ENCODE data around the gene LRATD1.

The LRATD1 gene

GRCh38 chr2:14632133-14632936, at the start of gene LRATD1:
Gene LRATD1 (plus strand): TSS chr2:14632717. CDS start chr2:14633980, 1,263 bp downstream.
- no peaks in the 10 kb centered on the region for H3K9me3 Mint-ChIP-seq
- H3K4me3 Mint-ChIP-seq = peak within 1 kb of the TSS; percentile 95 to 96 (median 95)
- peak within 1 kb of the TSS; percentile 65 to 70 (median 67) for H3K27ac Mint-ChIP-seq
- peaks cover 58% of the 10 kb centered on the region for H3K27me3 Mint-ChIP-seq (ENCODE audit: low read depth)
- no peak for TF ChIP-seq CTCF (IDR thresholded peaks at IDR 0.05; ENCODE audit: unreplicated experiment in 3 of 3)
- H3K4me1 Mint-ChIP-seq = peaks cover 37% of the 10 kb centered on the region
- H3K36me3 Mint-ChIP-seq (ENCODE audit: low read depth) = no peaks in the 10 kb centered on the region

- Mint-ChIP-seq H3K36me3 (ENCODE audit: low read depth) (no peaks in the 10 kb centered on the region), H3K27me3 (ENCODE audit: low read depth) (no peaks in the 10 kb centered on the region), H3K4me3 (no peak overlapping the region), H3K27ac (no peak overlapping the region), H3K9me3 (no peaks in the 10 kb centered on the region), H3K4me1 (no peaks in the 10 kb centered on the region)
- TF ChIP-seq CTCF (IDR thresholded peaks at IDR 0.05; ENCODE audit: unreplicated experiment in 3 of 3) = no peak
Measured at GRCh38 chr2:14583059-14583458, 49.5 kb upstream of the LRATD1 start.

GRCh38 chr2:14583802-14584201, 48.7 kb upstream of the LRATD1 start:
- no peak overlapping the region for H3K27ac Mint-ChIP-seq
- H3K27me3 Mint-ChIP-seq (ENCODE audit: low read depth) = no peaks in the 10 kb centered on the region
- no peaks in the 10 kb centered on the region for H3K9me3 Mint-ChIP-seq
- TF ChIP-seq CTCF (IDR thresholded peaks at IDR 0.05; ENCODE audit: unreplicated experiment in 3 of 3) = no peak
- H3K4me1 Mint-ChIP-seq = no peaks in the 10 kb centered on the region
- H3K4me3 Mint-ChIP-seq = no peak overlapping the region
- no peaks in the 10 kb centered on the region for H3K36me3 Mint-ChIP-seq (ENCODE audit: low read depth)

GRCh38 chr2:14587119-14587518, 45.4 kb upstream of the LRATD1 start:
- H3K27ac Mint-ChIP-seq = no peak overlapping the region
- H3K4me3 Mint-ChIP-seq = no peak overlapping the region
- no peak for TF ChIP-seq CTCF (IDR thresholded peaks at IDR 0.05; ENCODE audit: unreplicated experiment in 3 of 3)

GRCh38 chr2:14601156-14601770, 31.3 kb upstream of the LRATD1 start:
- H3K27me3 Mint-ChIP-seq (ENCODE audit: low read depth) = no peaks in the 10 kb centered on the region
- no peak for TF ChIP-seq CTCF (IDR thresholded peaks at IDR 0.05; ENCODE audit: unreplicated experiment in 3 of 3)
- no peak overlapping the region for H3K27ac Mint-ChIP-seq
- no peaks in the 10 kb centered on the region for H3K9me3 Mint-ChIP-seq
- no peak overlapping the region for H3K4me3 Mint-ChIP-seq
- H3K4me1 Mint-ChIP-seq = no peaks in the 10 kb centered on the region
- H3K36me3 Mint-ChIP-seq (ENCODE audit: low read depth) = no peaks in the 10 kb centered on the region

More at GRCh38 chr2:14587119-14587518, 45.4 kb upstream of the LRATD1 start:
- H3K9me3 Mint-ChIP-seq = no peaks in the 10 kb centered on the region
- H3K4me1 Mint-ChIP-seq = no peaks in the 10 kb centered on the region
- H3K27me3 Mint-ChIP-seq (ENCODE audit: low read depth) = no peaks in the 10 kb centered on the region
- H3K36me3 Mint-ChIP-seq (ENCODE audit: low read depth) = no peaks in the 10 kb centered on the region

Data from nephron (organoid).